ENCODE data around the gene MARCO. TPM values are rescaled to one million over a fixed set of nuclear protein-coding genes. Genes with fewer than 3 reads are reported as not detected.

Gene MARCO
- total and polyA plus RNA-seq, 2 of the 8 experiments (the other 6 are each of a cell fraction or from before 2014, with no cell fraction given), result not detected

DNA sequence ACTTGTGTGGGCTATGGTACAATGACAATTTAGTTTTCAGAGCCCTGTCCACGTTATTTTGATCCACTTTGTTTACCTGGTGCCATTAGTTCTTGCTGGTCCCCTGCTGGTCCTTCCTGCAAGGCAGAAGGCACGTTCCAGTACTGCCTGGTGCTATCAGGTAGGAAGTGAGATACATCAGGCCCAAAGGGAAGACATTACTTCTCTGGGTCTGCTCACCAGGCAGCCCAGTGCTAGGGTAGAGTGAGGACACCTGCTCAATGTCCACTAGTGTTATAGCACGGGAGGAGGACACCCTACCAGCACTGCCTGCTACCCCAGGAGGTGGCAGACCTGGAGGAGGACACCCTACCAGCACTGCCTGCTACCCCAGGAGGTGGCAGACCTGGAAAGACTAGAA lies 23.7 kb downstream of the MARCO start (continued):
- TF ChIP-seq EGR1 (IDR thresholded peaks at IDR 0.05; ENCODE audit: borderline replicate concordance, low read depth, low read length), result no peak
- no peak for TF ChIP-seq TEAD4 (IDR thresholded peaks at IDR 0.05; ENCODE audit: low read depth, low read length)
- TF ChIP-seq ATF2 (IDR thresholded peaks at IDR 0.05; ENCODE audit: low read length), result no peak
- no peak for TF ChIP-seq CBX5 (IDR thresholded peaks at IDR 0.05; ENCODE audit: low read depth, low read length)
- TF ChIP-seq JUND (IDR thresholded peaks at IDR 0.05; ENCODE audit: low read length), result no peak
- TF ChIP-seq NANOG (IDR thresholded peaks at IDR 0.05; ENCODE audit: insufficient read depth, low read depth, low read length, poor library complexity, severe bottlenecking), result no peak

Data from H1 (cell line).